Heart left ventricle (tissue), 16 donors: ENCODE results near the gene PRMT9. TPM values are rescaled to one million over a fixed set of nuclear protein-coding genes. Genes with fewer than 3 reads are reported as not detected.

Experiments
- ATAC-seq, 4 donors: fragments of 200-7000 bp; cut with Tn5 transposase; one replicate each; pipeline ENCODE4 v1.9.1; 2020 to 2022; ENCODE audit warnings: moderate library complexity in 4 of 4, mild to moderate bottlenecking in 3 of 4, moderate number of reproducible peaks in 1 of 4
- DNase-seq, 5 donors: peaks; one replicate each; pipeline ENCODE4 v3.0.0-alpha.2; 2020
- H3K27ac ChIP-seq, 12 donors: fragments of 200-600 bp; sonication (generic) in 4 of 12; one replicate each; pipeline versions ENCODE4 v1.5.0 to v1.8.0; 2016 to 2022; ENCODE audit warnings: mild to moderate bottlenecking in 2 of 12
- H3K27me3 ChIP-seq, 9 donors: fragments of 200-600 bp; sonication (generic) in 2 of 9; one replicate each; pipeline versions ENCODE4 v1.5.1 to v1.8.0; 2016 to 2022; ENCODE audit warnings: mild to moderate bottlenecking in 3 of 9
- H3K36me3 ChIP-seq, 9 donors: fragments of 200-600 bp; sonication (generic) in 2 of 9; one replicate each; pipeline versions ENCODE4 v1.5.0 to v1.8.0; 2018 to 2022; ENCODE audit warnings: mild to moderate bottlenecking in 2 of 9
- H3K4me1 ChIP-seq, 12 donors: fragments of 200-600 bp; sonication (generic) in 4 of 12; one replicate each; pipeline versions ENCODE4 v1.5.0 to v1.8.0; 2016 to 2022; ENCODE audit warnings: mild to moderate bottlenecking in 3 of 12
- H3K4me3 ChIP-seq, 12 donors: fragments of 200-600 bp; sonication (generic) in 4 of 12; one replicate each; pipeline versions ENCODE4 v1.5.0 to v1.8.0; 2017 to 2022; ENCODE audit warnings: mild to moderate bottlenecking in 9 of 12, moderate library complexity in 4 of 12
- H3K9me3 ChIP-seq, 12 donors: fragments of 200-600 bp; sonication (generic) in 4 of 12; one replicate each; pipeline versions ENCODE4 v1.5.0 to v1.8.0; 2016 to 2022; ENCODE audit warnings: mild to moderate bottlenecking in 1 of 12
- POLR2A ChIP-seq, 2 donors: fragments of 450-650 bp; IDR thresholded peaks; one replicate each; pipeline ENCODE4 v1.6.1; 2017; ENCODE audit warnings: antibody characterized with exemption in 2 of 2, mild to moderate bottlenecking in 2 of 2, moderate library complexity in 2 of 2
- WGBS, 4 donors: extraction: QIAGEN DNeasy Blood & Tissue Kit in 2 of 4; methylation state at CpG; one replicate each; pipeline versions ENCODE4 v1.1.5 to v1.1.7; 2013 to 2018; 5-methylcytosine and 5-hydroxymethylcytosine counted together
- intact Hi-C, 10 donors: fragments of 100-400 bp; cut with DNase I; formaldehyde crosslinking; loops; one replicate each; pipeline versions ENCODE4 v1.11.1 to v1.14.2; 2022
- polyA plus RNA-seq, 2 donors: library from polyadenylated mRNA; stranded (reverse); fragments of 200-250 nt; gene quantifications; one replicate each; pipeline ENCODE4 v1.2.3, GENCODE V29; 2013
- total RNA-seq, 9 donors: library from RNA; depleted of rRNA in 2 of 9; stranded (reverse); fragments of >200 nt in 2 of 9; fragmentation: NEBNext Ultra II Directional in 3 of 9; extraction: Animal tissue kit (Norgen Biotek cat#: 25700) in 3 of 9; gene quantifications; one replicate each; pipeline versions ENCODE4 v1.1.0 to v1.2.4, GENCODE V29; 2016 to 2023
- TF ChIP-seq, protein P1 (sequence below), 12 donors: fragments of 200-600 bp; sonication (generic) in 4 of 12; IDR thresholded peaks; one replicate each; pipeline versions ENCODE4 v1.5.0 to v1.8.0; 2018 to 2022; ENCODE audit warnings: antibody characterized with exemption in 12 of 12, mild to moderate bottlenecking in 5 of 12
- donor health status: ischemic (EF 13 %, LVEDD 7.1; RV severe dilation, severe dysfunction).
- donor health status: healthy with polysubstance abuse.
- donor health status: DM: no; HTN: yes; CAD: no.
- donor health status: DM: no; HTN: no; CAD: no.
- donor health status: ischemic (EF 25% LVEDD 6.9; RV normal size, moderate dysfunction).
- donor health status: ischemic (EF 25% LVEDD 5.7; RV mildly dilated, moderate dysfunction).
- donor health status: healthy.
- donor health status: DM: yes; HTN: yes; CAD: no.
- donor health status: ischemic (EF 35%, LVEDD 5.7; RV mildly dilated, moderate dysfunction).
- donor health status: nonischemic (EF 11% LVEDD 7.7; RV severe dilation, severe dysfunction).
- donor health status: DM: yes; HTN: yes; CAD: no.
- donor health status: PGD.
- donor health status: ischemic (EF 29% LVEDD 5.4; RV normal size, mild dysfunction).
- donor health status: nonischemic (EF 23%, LVEDD 6.1; RV moderate dilation, normal function).

PRMT9 gene
- total and polyA plus RNA-seq, 11 donors: 3.0 to 9.1 (median 5.2) TPM

DNA sequence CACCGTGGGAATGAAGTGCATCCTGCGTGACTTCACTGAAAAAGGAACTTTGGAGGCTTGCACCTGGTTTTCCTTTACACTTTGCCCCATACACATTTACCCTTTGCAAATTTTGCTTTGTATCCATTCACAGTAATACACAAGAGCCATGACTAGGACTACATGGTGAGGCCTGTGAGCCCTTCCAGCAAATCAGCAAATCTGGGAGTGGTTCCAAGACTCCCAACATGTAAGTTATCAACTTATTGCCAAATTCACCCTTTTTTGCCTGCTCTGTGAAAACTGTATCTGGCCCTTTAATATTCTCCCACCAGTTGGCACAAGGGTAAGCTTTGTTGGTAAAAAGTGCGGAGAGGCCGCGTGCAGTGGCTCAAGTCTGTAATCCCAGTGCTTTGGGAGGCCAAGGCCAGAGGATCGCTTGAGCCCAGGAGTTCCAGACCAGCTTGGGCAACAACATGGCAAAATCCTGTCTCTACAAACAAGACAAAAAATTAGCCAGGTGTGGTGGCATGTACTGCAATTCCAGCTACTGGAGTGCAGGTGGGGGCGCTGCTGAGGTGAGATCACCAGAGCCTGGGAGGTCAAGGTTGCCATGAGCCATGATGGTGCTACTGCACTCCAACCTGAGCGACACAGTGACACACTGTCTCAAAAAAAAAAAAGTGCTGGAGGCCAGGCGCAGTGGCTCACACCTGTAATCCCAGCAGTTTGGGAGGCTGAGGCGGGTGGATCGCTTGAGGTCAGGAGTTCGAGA, 5.0 kb downstream of the PRMT9 start:
- WGBS, 4 donors: 91 to 94% (median 92%) methylated on average over 11 to 12 of the region's 12 CpGs
- H3K9me3 ChIP-seq: no peaks in the 10 kb centered on the region
- H3K27ac ChIP-seq: peak overlapping the region in 1 of 12 donors; percentile 7
- TF ChIP-seq, protein P1, sequence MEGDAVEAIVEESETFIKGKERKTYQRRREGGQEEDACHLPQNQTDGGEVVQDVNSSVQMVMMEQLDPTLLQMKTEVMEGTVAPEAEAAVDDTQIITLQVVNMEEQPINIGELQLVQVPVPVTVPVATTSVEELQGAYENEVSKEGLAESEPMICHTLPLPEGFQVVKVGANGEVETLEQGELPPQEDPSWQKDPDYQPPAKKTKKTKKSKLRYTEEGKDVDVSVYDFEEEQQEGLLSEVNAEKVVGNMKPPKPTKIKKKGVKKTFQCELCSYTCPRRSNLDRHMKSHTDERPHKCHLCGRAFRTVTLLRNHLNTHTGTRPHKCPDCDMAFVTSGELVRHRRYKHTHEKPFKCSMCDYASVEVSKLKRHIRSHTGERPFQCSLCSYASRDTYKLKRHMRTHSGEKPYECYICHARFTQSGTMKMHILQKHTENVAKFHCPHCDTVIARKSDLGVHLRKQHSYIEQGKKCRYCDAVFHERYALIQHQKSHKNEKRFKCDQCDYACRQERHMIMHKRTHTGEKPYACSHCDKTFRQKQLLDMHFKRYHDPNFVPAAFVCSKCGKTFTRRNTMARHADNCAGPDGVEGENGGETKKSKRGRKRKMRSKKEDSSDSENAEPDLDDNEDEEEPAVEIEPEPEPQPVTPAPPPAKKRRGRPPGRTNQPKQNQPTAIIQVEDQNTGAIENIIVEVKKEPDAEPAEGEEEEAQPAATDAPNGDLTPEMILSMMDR (IDR thresholded peaks at IDR 0.05): no peak
- no peak for TF ChIP-seq POLR2A (IDR thresholded peaks at IDR 0.05)
- no peak for ATAC-seq
- no peak for DNase-seq
- H3K4me3 ChIP-seq: no peak overlapping the region
- H3K4me1 ChIP-seq: peaks cover 0 to 18% (median 8%) of the 10 kb centered on the region in 12 donors
- intact Hi-C loops: no loop called here
- H3K36me3 ChIP-seq: peaks cover 0 to 27% (median 5%) of the 10 kb centered on the region in 9 donors
- no peaks in the 10 kb centered on the region for H3K27me3 ChIP-seq

DNA sequence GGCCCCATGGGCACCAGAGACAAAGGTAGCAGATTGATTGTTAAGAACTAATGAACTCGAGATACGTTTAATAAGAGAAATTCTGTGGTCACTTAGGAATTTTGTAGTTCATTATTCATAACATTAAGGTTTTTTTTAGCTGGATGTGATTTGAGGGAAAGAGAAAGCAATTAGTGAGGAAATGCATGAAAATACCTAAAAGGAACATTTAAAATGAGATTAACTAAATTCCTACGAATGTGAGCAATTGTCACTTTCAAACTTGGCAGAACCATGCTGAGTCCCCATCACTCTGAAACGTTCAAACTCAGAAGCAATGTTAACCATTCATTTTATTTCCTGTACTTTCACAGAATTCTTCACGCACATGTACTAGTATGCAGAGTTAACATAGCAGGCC, 5.9 kb downstream of the PRMT9 start:
- intact Hi-C loops: no loop called here
- WGBS, 4 donors: 64 to 73% (median 66%) methylated on average over 5 of the region's 5 CpGs
- DNase-seq (no peak), ATAC-seq (no peak)
- Histone ChIP-seq H3K27me3 (no peaks in the 10 kb centered on the region), H3K27ac (no peak overlapping the region), H3K9me3 (no peaks in the 10 kb centered on the region), H3K36me3 (peaks cover 0 to 27% (median 5%) of the 10 kb centered on the region in 9 donors), H3K4me3 (no peak overlapping the region), H3K4me1 (peaks cover 0 to 16% (median 7%) of the 10 kb centered on the region in 12 donors)
- no peak for TF ChIP-seq POLR2A (IDR thresholded peaks at IDR 0.05)
- TF ChIP-seq, protein P1 (IDR thresholded peaks at IDR 0.05): no peak

DNA sequence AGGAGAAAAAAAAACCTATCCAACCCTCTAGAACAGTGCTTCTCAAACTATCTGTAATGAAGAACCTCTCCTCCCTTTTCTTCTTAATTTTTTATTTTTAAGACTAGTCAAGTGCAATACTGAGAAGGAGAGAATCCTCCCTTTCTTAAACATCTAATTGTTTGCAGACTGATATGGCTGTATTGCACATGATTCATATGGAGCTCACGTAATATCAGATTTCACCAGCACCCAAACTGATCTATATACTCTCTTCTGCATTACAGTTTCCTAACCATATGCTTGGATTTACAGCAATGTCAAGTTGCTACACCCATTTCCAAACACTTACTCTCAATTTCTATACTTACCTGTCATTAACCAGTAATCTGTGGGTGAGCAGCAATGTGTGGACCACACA, 9.5 kb downstream of the PRMT9 start:
- no peak for TF ChIP-seq POLR2A (IDR thresholded peaks at IDR 0.05)
- TF ChIP-seq, protein P1 (IDR thresholded peaks at IDR 0.05): no peak
- H3K9me3 ChIP-seq: no peaks in the 10 kb centered on the region
- peaks cover 0 to 8% (median 0%) of the 10 kb centered on the region in 12 donors for H3K4me1 ChIP-seq
- no peaks in the 10 kb centered on the region for H3K27me3 ChIP-seq
- no peak for ATAC-seq
- peaks cover 0 to 49% (median 31%) of the 10 kb centered on the region in 9 donors for H3K36me3 ChIP-seq
- H3K4me3 ChIP-seq: no peak overlapping the region
- WGBS, 4 donors: 95 to 100% (median 98%) methylated on average over 1 of the region's 1 CpG
- no peak for DNase-seq
- H3K27ac ChIP-seq: no peak overlapping the region
- intact Hi-C loops: no loop called here

DNA sequence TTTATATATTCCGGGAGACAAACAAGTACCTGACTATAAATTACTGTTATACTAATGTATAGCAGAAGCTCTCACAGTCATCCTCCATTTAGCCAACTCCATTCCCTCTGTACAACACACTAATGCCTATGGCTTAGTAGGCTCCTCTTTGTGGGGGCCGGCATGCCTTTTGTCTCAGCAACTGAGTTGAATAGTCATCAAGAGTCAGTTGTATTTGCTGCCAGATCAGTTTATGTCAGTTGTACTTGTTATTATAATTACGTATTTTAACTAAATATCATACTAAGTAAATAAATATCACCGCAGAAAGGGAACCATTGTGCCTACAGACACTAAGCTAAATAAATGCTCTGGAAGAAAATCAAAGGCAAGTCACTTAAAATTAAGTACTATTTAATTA, 9.9 kb downstream of the PRMT9 start:
- WGBS, 4 donors: 92 to 96% (median 96%) methylated on average over 4 of the region's 4 CpGs
- peaks cover 0 to 51% (median 31%) of the 10 kb centered on the region in 9 donors for H3K36me3 ChIP-seq
- DNase-seq: no peak
- H3K4me3 ChIP-seq: no peak overlapping the region
- no peaks in the 10 kb centered on the region for H3K9me3 ChIP-seq
- TF ChIP-seq, protein P1 (IDR thresholded peaks at IDR 0.05): no peak
- no peaks in the 10 kb centered on the region for H3K27me3 ChIP-seq
- intact Hi-C loops: no loop called here
- H3K27ac ChIP-seq: no peak overlapping the region
- peaks cover 0 to 8% (median 0%) of the 10 kb centered on the region in 12 donors for H3K4me1 ChIP-seq
- no peak for ATAC-seq
